ENCODE results near the gene KNDC1. TPM values are rescaled to one million over a fixed set of nuclear protein-coding genes. Genes with fewer than 3 reads are reported as not detected.

The KNDC1 gene
- total RNA-seq, 1 donor from 2014 or later: 0.12 TPM

DNA sequence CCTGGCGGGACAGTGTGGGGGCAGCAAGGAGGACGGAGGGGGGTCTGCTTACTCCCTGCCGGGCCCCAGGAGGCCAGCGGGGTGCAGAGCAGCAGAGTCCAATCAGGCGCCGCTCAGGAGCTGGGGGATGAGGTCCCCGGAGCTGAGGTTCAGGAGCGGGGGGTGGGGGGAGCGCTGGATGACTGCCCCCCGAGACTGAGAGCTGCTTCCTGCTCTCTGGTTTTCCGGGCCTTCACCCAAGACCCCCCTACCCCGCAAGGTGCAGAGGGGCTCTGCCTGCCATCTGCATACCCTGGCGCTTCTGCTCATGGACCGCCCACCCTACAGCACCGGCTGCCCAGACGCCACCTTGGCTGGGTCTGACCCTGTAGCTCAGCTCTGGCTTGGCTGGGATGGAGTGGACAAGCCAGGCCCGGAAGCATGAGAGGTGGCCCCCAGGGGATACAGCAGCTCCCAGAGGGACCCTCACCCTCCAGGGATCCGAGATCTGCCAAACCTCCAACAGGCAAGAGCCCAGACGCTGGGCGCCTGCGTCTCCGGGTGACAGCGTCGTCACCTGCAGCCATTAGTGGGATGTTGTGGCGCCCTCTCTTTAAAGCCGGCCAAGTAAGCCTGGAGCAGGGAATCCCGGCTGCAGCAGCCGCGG, 930 bp downstream of the KNDC1 start:
- intact Hi-C loops (cut with micrococcal nuclease): loop anchor here (1.0 kb wide), 1 partner anchor 34 kb away; no protein-coding TSS in a partner anchor

DNA sequence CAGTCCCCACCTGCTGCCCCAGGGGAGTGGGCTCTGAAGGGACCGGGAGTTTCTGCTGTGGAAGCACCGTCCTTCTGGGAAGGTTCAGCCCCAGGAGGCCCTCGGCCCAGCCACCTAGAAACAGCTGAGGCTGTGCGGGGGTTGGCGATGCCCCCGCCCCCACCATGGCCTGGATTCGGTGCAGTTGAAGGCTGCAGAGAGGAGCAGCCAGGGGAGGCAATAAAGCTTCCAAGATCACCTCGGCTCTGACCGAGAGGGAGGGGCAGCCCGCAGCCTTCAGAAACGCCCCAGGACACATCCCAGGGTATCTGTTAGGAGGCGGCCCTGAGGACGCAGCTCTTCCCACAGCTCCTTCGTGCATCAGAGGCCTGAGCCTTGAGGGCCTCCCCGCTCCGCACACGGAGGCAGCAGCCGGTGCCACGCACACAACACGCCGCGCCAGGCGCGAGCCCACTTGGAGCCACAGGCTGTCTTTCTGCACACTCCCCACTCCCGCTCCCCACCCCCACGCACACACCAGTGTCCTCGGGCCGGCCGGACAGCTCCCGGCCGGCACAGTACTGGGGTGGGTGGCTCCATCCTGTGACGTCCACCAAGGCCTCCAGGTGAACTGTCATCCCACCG, 1.6 kb downstream of the KNDC1 start:
- intact Hi-C loops (cut with micrococcal nuclease): no loop called here

- intact Hi-C loops (cut with micrococcal nuclease): no loop called here
Measured at GRCh38 chr10:133162178-133162909, 2.3 kb downstream of the KNDC1 start.

GRCh38 chr10:133162910-133163856, 3.2 kb downstream of the KNDC1 start:
- intact Hi-C loops (cut with micrococcal nuclease): no loop called here

- intact Hi-C loops (cut with micrococcal nuclease): no loop called here
Measured at GRCh38 chr10:133163889-133164815, 4.1 kb downstream of the KNDC1 start.

DNA sequence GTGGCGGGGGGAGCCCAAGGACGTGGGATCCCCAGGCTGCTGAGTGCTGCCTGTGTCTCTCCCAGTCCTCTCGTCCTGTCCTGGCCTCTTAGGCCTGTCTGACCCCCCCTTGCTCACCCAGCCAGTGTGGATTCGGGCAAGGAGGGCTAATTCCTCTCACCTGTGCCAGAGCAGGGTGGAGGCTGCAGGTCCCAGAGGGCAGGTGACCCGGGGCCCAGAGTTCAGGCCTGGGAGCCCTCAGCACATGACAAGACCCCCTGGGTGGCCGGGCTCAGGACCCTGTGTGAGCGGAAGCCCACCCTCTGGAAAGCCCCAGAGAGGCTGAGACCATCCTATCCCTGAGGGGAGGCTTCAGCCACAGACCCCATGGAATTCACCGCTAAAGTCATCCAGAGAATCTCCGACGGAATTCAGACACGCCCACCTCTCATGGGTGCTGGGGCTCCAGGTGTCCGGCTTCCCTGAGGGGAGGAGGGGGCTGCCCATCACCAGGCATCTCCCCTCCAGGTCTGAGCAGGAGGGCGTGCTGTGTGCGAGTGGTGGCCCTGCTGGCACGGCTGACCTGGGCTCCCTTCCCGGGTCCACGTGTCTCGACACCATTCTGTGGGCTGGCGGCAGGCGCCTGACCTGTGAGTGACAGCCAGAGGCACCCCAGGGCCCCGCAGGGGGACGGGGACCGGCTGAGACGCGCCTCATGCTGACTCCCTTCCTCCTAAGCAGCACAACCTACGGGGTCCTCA, 5.0 kb downstream of the KNDC1 start:
- intact Hi-C loops (cut with micrococcal nuclease): no loop called here

DNA sequence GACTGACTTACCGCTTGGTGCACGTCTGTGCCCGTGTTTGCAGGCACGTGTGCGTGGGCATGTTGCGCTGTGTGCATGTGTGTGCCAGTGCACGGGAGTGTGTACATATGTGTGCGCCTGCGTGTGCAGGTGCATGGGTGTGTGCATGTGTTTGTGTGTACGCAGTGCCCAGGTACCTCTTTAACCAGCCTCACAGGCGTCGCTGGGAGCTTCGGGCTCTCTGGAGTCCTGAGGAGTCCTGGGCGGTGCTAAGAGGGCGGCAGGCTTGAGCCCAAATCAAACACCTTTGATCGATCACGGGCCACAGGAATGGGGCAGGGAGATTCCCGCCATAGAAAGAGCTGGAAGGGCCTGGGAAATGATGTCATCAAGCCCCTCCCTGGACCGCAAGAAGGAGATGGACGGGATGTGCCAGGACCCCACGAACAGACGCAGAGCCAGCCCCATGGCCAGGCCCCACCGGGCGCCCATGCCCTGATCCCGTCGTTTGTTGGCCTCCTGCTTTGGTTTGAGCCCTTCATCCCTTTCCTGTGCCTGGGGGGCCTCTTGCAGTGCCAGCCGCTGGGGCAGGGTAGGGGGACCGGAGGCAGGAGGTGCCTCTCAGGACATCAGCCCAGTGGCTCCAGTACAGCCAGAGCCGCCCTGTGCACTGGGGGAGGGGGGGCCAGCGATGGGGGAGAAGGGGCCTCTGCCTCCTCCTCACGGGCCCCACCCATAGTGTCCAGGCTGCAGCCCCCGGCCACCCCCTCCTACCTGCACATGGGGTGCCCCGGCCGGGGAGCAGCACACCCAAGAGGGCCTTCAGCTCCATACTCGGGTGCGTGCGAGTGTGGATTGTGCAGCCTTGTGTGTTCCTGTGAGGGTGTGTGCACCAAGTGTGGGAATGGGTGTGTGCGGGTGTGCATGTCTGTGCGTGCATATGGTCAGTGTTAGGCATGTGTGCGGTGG, 5.8 kb downstream of the KNDC1 start:
- intact Hi-C loops (cut with micrococcal nuclease): no loop called here

GRCh38 chr10:133166504-133166827, 6.4 kb downstream of the KNDC1 start:
- intact Hi-C loops (cut with micrococcal nuclease): no loop called here

DNA sequence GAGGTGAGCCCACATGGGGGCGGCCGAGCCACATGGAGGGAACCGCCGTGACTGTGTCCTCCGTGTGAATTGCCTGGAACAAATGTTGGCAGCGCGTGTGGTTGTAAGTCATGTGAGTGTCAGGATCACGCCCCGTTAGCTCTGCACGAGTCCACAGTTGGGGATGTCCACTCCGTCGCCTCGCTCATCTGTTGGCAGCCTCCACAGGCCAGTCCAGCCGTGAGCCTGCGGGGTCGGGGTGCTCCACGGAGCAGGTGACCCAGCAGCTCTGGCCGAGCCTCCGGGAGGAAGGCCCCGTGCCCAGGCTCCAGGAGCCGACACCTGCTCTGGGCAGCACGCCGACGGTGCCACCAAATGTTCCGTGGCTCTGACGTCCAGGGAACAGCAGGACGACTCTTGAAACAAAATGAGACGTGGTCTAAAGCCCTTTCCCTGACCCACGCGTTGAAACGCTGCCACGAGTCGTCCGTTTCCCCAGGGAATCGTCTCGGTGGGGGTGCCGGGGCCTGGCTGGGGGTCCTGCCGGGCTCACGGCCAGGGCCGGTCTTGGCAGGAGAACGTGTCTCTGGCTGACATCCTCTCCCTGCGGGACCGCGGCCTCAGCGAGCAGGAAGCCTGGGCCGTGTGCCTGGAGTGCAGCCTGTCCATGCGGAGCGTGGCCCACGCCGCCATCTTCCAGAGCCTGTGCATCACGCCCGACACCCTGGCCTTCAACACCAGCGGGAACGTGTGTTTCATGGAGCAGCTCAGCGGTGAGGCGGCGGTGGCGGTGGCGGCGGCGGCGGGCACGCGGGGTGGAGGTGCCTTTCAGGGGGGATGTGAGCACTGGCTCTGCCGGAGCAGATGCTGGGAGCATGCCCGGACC, 7.0 kb downstream of the KNDC1 start:
- intact Hi-C loops (cut with micrococcal nuclease): no loop called here

DNA sequence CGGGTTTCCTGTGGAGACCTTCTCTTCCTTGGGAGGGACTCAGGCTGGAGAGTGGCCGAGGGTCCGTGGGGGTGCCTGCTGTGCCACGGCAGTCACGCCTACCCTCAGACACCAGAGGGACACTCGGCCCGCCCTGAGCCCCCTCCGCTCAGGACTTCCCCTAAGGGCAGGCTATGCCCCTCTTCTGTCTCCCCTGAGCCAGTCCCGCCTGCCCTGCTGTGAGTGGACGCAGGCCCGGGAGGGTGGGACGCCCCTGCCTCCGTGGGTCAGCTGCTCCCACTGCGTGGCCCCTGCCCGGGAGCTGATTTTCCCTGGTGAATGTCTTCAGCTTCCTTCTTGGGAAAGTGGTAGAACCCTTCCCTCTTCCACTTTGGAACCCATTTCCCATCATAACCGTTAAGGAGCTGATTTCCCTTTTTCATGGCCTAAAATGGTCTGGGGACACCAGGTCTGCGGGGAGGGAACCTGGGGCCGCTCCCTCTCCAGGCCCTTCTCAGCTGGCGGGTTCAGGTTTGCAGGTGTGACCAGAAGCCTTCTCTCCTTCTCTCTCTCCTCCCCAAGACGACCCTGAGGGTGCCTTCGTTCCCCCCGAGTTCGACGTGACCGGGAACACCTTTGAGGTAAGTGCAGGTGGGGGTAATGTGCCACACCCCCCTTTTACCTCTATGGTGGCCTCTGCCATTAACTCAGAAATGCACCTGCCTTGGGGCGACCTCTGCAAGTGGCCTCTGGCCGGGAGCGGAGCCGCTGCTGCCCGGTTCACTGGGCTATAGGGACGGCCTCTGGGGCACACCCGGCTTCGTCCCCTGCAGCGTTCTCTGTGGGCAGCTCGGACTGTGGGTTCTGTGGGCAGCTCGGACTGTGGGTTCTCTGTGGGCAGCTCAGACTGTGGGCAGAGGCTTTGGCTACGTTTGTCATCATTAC, 7.9 kb downstream of the KNDC1 start:
- intact Hi-C loops (cut with micrococcal nuclease): no loop called here

- intact Hi-C loops (cut with micrococcal nuclease): no loop called here
Measured at GRCh38 chr10:133168617-133169031, 8.6 kb downstream of the KNDC1 start.

GRCh38 chr10:133169173-133169947, 9.3 kb downstream of the KNDC1 start:
- intact Hi-C loops (cut with micrococcal nuclease): no loop called here

DNA sequence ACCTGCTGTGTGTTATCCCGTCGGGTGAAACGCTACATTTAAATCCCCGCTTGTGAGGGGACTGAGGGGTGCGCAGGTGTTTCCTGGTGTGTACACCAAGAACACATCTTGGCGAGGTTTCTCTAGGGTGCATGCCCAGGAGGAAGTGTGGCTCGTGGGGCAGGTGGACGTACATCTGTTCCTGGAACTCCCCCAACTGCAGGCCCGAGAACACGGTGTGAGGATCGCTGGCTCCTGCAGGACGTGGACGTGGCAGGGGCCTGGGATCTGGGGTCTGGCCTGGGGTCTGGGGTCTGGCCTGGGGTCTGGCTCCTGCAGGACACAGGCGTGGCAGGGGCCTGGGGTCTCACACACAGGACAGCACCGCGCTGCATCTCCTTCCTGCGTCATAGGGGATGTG, 10.1 kb downstream of the KNDC1 start:
- intact Hi-C loops (cut with micrococcal nuclease): no loop called here

- intact Hi-C loops (cut with micrococcal nuclease): no loop called here
Measured at GRCh38 chr10:133173860-133174640, 14.0 kb downstream of the KNDC1 start.

- intact Hi-C loops (cut with micrococcal nuclease): no loop called here
Measured at GRCh38 chr10:133174689-133175263, 14.8 kb downstream of the KNDC1 start.
